Forelimb muscle (tissue), 1 donor: ENCODE results near the gene SLF2. TPM values are rescaled to one million over a fixed set of nuclear protein-coding genes. Genes with fewer than 3 reads are reported as not detected.

Source experiments
- DNase-seq: peaks from one replicate; pipeline ENCODE4 v3.0.0-alpha.2; 2013; ENCODE audit warnings: low read depth
- polyA plus RNA-seq: library from polyadenylated mRNA; unstranded; fragments of 120-200 nt; gene quantifications from one replicate; pipeline ENCODE4 v1.2.1, GENCODE V29; 2013; ENCODE audit not compliant: insufficient read length

The SLF2 gene
- polyA plus RNA-seq, 1 donor: 87.6 TPM

- DNase-seq: no peak
Observed at GRCh38 chr10:101000127-101000914, 87.6 kb downstream of the SLF2 start.

GRCh38 chr10:101000915-101001658 is 88.3 kb downstream of the SLF2 start:
- DNase-seq: no peak

GRCh38 chr10:101001659-101002035 is 88.9 kb downstream of the SLF2 start:
- DNase-seq: no peak

- DNase-seq: no peak
Observed at GRCh38 chr10:101002456-101002855, 89.7 kb downstream of the SLF2 start.

GRCh38 chr10:101003639-101004206 is 91.0 kb downstream of the SLF2 start:
- no peak for DNase-seq

- no peak for DNase-seq
Observed at GRCh38 chr10:101005361-101005760, 92.6 kb downstream of the SLF2 start.

- no peak for DNase-seq
Observed at GRCh38 chr10:101005869-101006567, 93.3 kb downstream of the SLF2 start.

GRCh38 chr10:101006593-101007098 is 93.9 kb downstream of the SLF2 start:
- no peak for DNase-seq

GRCh38 chr10:101007099-101007711 is 94.4 kb downstream of the SLF2 start:
- no peak for DNase-seq

GRCh38 chr10:101007915-101008822 is 95.4 kb downstream of the SLF2 start:
- no peak for DNase-seq

GRCh38 chr10:101008823-101009423 is 96.2 kb downstream of the SLF2 start:
- DNase-seq: no peak

GRCh38 chr10:101010329-101010728 is 97.6 kb downstream of the SLF2 start:
- DNase-seq: no peak

- DNase-seq: no peak
Observed at GRCh38 chr10:101011517-101012423, 99.0 kb downstream of the SLF2 start.

GRCh38 chr10:101012525-101013364 is 100.0 kb downstream of the SLF2 start:
- DNase-seq: no peak

- no peak for DNase-seq
Observed at GRCh38 chr10:101013365-101013825, 100.6 kb downstream of the SLF2 start.

GRCh38 chr10:101014230-101014884 is 101.6 kb downstream of the SLF2 start:
- DNase-seq: no peak
